GM23338 (cell line): Measurements from ENCODE around the gene TOGARAM1. TPM values are rescaled to one million over a fixed set of nuclear protein-coding genes. Genes with fewer than 3 reads are reported as not detected.

Source experiments
- ATAC-seq: fragments of 200-7000 bp; cut with Tn5 transposase; 3 replicates; pipeline ENCODE4 v1.9.1; 2020
- DNase-seq: peaks from one replicate; pipeline ENCODE4 v3.0.0-alpha.2; 2015; ENCODE audit warnings: low spot score
- H2AFZ ChIP-seq: fragments of 200-600 bp; sonication (generic); 2 replicates; pipeline ENCODE4 v1.8.0; 2016; ENCODE audit warnings: antibody characterized with exemption, mild to moderate bottlenecking, moderate library complexity
- H3F3A ChIP-seq: fragments of 200-600 bp; sonication (generic); replicated peaks from 2 replicates; pipeline ENCODE4 v1.8.0; 2017; ENCODE audit warnings: antibody characterized with exemption, mixed run types, low read depth
- H3K27ac ChIP-seq: fragments of 200-600 bp; sonication (generic); 2 replicates; pipeline ENCODE4 v1.6.1; 2016; ENCODE audit warnings: low read depth
- H3K27me3 ChIP-seq: fragments of 200-600 bp; sonication (generic); 2 replicates; pipeline ENCODE4 v1.8.0; 2016; ENCODE audit warnings: mild to moderate bottlenecking, mixed run types, moderate library complexity; ENCODE audit not compliant: insufficient read depth
- H3K36me3 ChIP-seq: fragments of 200-600 bp; sonication (generic); 2 replicates; pipeline ENCODE4 v1.8.0; 2016; ENCODE audit warnings: mild to moderate bottlenecking; ENCODE audit not compliant: insufficient read depth
- H3K4me1 ChIP-seq: fragments of 200-600 bp; sonication (generic); 2 replicates; pipeline ENCODE4 v1.8.0; 2016; ENCODE audit warnings: mild to moderate bottlenecking, moderate library complexity; ENCODE audit not compliant: insufficient read depth
- H3K4me2 ChIP-seq: fragments of 200-600 bp; sonication (generic); 2 replicates; pipeline ENCODE4 v1.7.1; 2017; ENCODE audit warnings: mixed run types
- H3K4me3 ChIP-seq: fragments of 200-600 bp; sonication (generic); 2 replicates; pipeline ENCODE4 v1.6.1; 2016; ENCODE audit warnings: mixed run types
- H3K79me2 ChIP-seq: fragments of 200-600 bp; sonication (generic); replicated peaks from 2 replicates; pipeline ENCODE4 v1.8.0; 2017; ENCODE audit warnings: mild to moderate bottlenecking; ENCODE audit not compliant: insufficient read depth
- H3K9me2 ChIP-seq: fragments of 200-600 bp; sonication (generic); 2 replicates; pipeline ENCODE4 v1.8.0; 2017; ENCODE audit not compliant: insufficient read depth
- H4K20me1 ChIP-seq: fragments of 200-600 bp; sonication (generic); replicated peaks from 2 replicates; pipeline ENCODE4 v1.8.0; 2017; ENCODE audit warnings: mild to moderate bottlenecking; ENCODE audit not compliant: insufficient read depth
- H3K27ac Mint-ChIP-seq: 2 replicates; pipeline ENCODE4 v1.8.0; 2020; ENCODE audit warnings: inconsistent platforms, mild to moderate bottlenecking, moderate library complexity, mixed read lengths
- H3K27me3 Mint-ChIP-seq: 3 replicates; pipeline ENCODE4 v1.8.0; 2022; ENCODE audit warnings: low read depth, mild to moderate bottlenecking, moderate library complexity, mixed read lengths, inconsistent platforms; ENCODE audit not compliant: insufficient read depth, poor library complexity
- H3K36me3 Mint-ChIP-seq: 3 replicates; pipeline ENCODE4 v1.8.0; 2021; ENCODE audit warnings: low read depth, mild to moderate bottlenecking, inconsistent platforms, moderate library complexity, mixed read lengths
- H3K4me1 Mint-ChIP-seq: 3 replicates; pipeline ENCODE4 v1.8.0; 2020; ENCODE audit warnings: mild to moderate bottlenecking, inconsistent platforms, mixed read lengths
- H3K4me3 Mint-ChIP-seq: 3 replicates; pipeline ENCODE4 v1.8.0; 2021; ENCODE audit warnings: moderate library complexity, mild to moderate bottlenecking, inconsistent platforms, mixed read lengths
- H3K9me3 Mint-ChIP-seq: 3 replicates; pipeline ENCODE4 v1.8.0; 2020; ENCODE audit warnings: moderate library complexity, mild to moderate bottlenecking, inconsistent platforms, mixed read lengths
- CREB1 ChIP-seq: fragments of 250-450 bp; sonication (Bioruptor Pico); IDR thresholded peaks from 2 replicates; pipeline ENCODE4 v1.5.0; 2020; ENCODE audit warnings: low read depth, mild to moderate bottlenecking, moderate library complexity
- CTCF ChIP-seq, 2 experiments: fragments of 200-600 bp in 1 of 2; sonication (generic) in 1 of 2; conservative IDR thresholded peaks; 2 replicates each; pipeline versions ENCODE4 v1.5.1 to v1.6.1; 2016 to 2017; ENCODE audit warnings: antibody characterized with exemption in 2 of 2, low read depth in 2 of 2, mild to moderate bottlenecking in 2 of 2, moderate library complexity in 1 of 2
- EZH2 ChIP-seq: fragments of 200-600 bp; sonication (generic); IDR thresholded peaks from one replicate; pipeline ENCODE4 v1.8.0; 2017; ENCODE audit warnings: antibody characterized with exemption, mild to moderate bottlenecking, low read depth; ENCODE audit not compliant: unreplicated experiment
- EZH2phosphoT487 ChIP-seq: fragments of 200-600 bp; sonication (generic); IDR thresholded peaks from one replicate; pipeline ENCODE4 v1.8.1; 2018; ENCODE audit warnings: antibody characterized with exemption; ENCODE audit not compliant: unreplicated experiment
- JUNB ChIP-seq: IDR thresholded peaks from one replicate; pipeline ENCODE4 v1.6.1; 2016; ENCODE audit warnings: antibody characterized with exemption; ENCODE audit not compliant: unreplicated experiment
- NANOG ChIP-seq: IDR thresholded peaks from 2 replicates; pipeline ENCODE4 v1.6.1; 2016; ENCODE audit warnings: antibody characterized with exemption, borderline replicate concordance
- POLR2AphosphoS5 ChIP-seq: IDR thresholded peaks from 2 replicates; pipeline ENCODE4 v1.6.1; 2016; ENCODE audit warnings: antibody characterized with exemption, low read depth
- REST ChIP-seq: IDR thresholded peaks from one replicate; pipeline ENCODE4 v1.6.1; 2018; ENCODE audit warnings: antibody characterized with exemption; ENCODE audit not compliant: unreplicated experiment
- STAT1 ChIP-seq: IDR thresholded peaks from one replicate; pipeline ENCODE4 v1.6.1; 2016; ENCODE audit warnings: antibody characterized with exemption; ENCODE audit not compliant: unreplicated experiment
- ZNF114 ChIP-seq: fragments of 250-450 bp; sonication (Bioruptor Pico); IDR thresholded peaks from 2 replicates; pipeline ENCODE4 v1.5.0; 2020; ENCODE audit warnings: mild to moderate bottlenecking, moderate library complexity
- ZNF331 ChIP-seq: fragments of 250-450 bp; sonication (Bioruptor Pico); IDR thresholded peaks from 2 replicates; pipeline ENCODE4 v1.5.0; 2020; ENCODE audit warnings: low read depth, mild to moderate bottlenecking, moderate library complexity
- ZNF462 ChIP-seq: fragments of 250-450 bp; sonication (Bioruptor Pico); IDR thresholded peaks from 2 replicates; pipeline ENCODE4 v1.5.0; 2020; ENCODE audit warnings: mild to moderate bottlenecking, moderate library complexity
- polyA plus RNA-seq: library from polyadenylated mRNA; unstranded; fragments of >200 nt; fragmentation: Nextera tagmentation; extraction: Ambion mirVana; gene quantifications from 2 replicates; pipeline ENCODE4 v1.2.1, GENCODE V29; 2016
- total RNA-seq: library from RNA; depleted of rRNA; stranded (reverse); fragments of >200 nt; shearing (Covaris generic); gene quantifications from 2 replicates; pipeline ENCODE4 v1.2.3, GENCODE V29; 2014
- TF ChIP-seq, protein P1 (sequence below): IDR thresholded peaks from 2 replicates; pipeline ENCODE4 v1.6.1; 2016; ENCODE audit warnings: antibody characterized with exemption

The TOGARAM1 gene
- total and polyA plus RNA-seq, 2 experiments from 2014 or later, result 9.6 to 9.8 TPM

- H3K4me1 Mint-ChIP-seq, result peaks cover 24% of the 10 kb centered on the region; the same call in 2 of the 3 replicates
- Histone ChIP-seq H3K4me1 (peaks cover 17% of the 10 kb centered on the region), H3K27me3 (no peaks in the 10 kb centered on the region), H3F3A (no peaks in the 10 kb centered on the region), H3K9me2 (no peaks in the 10 kb centered on the region), H3K4me2 (peak overlapping the region; percentile 75), H2AFZ (no peak overlapping the region), H3K36me3 (no peaks in the 10 kb centered on the region), H3K79me2 (peaks cover 82% of the 10 kb centered on the region), H4K20me1 (no peaks in the 10 kb centered on the region; the same call in 1 of the 2 replicates), H3K27ac (no peak overlapping the region), H3K4me3 (peak overlapping the region; percentile 65)
- peaks cover 2% of the 10 kb centered on the region for H3K27me3 Mint-ChIP-seq
- peak overlapping the region; percentile 85 for H3K27ac Mint-ChIP-seq
- DNase-seq (no peak), ATAC-seq (no peak)
- H3K4me3 Mint-ChIP-seq, result no peak overlapping the region
- H3K9me3 Mint-ChIP-seq, result no peaks in the 10 kb centered on the region
- TF ChIP-seq REST (no peak), CTCF (conservative IDR thresholded peaks at IDR 0.05; ENCODE audit: low read depth in 2 of 2) (no peak), POLR2AphosphoS5 (no peak), EZH2 (no peak), EZH2phosphoT487 (no peak), ZNF462 (CRISPR knock-in tag) (no peak), ZNF331 (no peak), NANOG (no peak), JUNB (no peak), STAT1 (no peak), ZNF114 (no peak), CREB1 (no peak)
- TF ChIP-seq, protein P1, sequence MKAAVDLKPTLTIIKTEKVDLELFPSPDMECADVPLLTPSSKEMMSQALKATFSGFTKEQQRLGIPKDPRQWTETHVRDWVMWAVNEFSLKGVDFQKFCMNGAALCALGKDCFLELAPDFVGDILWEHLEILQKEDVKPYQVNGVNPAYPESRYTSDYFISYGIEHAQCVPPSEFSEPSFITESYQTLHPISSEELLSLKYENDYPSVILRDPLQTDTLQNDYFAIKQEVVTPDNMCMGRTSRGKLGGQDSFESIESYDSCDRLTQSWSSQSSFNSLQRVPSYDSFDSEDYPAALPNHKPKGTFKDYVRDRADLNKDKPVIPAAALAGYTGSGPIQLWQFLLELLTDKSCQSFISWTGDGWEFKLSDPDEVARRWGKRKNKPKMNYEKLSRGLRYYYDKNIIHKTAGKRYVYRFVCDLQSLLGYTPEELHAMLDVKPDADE, result no peak
- peaks cover 2% of the 10 kb centered on the region; the same call in 1 of the 3 replicates for H3K36me3 Mint-ChIP-seq
Observed at GRCh38 chr14:44960646-44961045, 1.3 kb upstream of the TOGARAM1 start.
